ENCODE data around the gene GCK. TPM values are rescaled to one million over a fixed set of nuclear protein-coding genes. Genes with fewer than 3 reads are reported as not detected.
"Not testable (repeated sequence)": the region's sequence is repeated elsewhere in the genome, so short reads cannot be mapped to it uniquely, and the experiment has no call there.

The GCK gene
- total RNA-seq, 1 donor = 0.43 TPM

- H3K4me3 ChIP-seq (ENCODE audit: low read depth, low read length) = no peak overlapping the region
- TF ChIP-seq, protein P1, sequence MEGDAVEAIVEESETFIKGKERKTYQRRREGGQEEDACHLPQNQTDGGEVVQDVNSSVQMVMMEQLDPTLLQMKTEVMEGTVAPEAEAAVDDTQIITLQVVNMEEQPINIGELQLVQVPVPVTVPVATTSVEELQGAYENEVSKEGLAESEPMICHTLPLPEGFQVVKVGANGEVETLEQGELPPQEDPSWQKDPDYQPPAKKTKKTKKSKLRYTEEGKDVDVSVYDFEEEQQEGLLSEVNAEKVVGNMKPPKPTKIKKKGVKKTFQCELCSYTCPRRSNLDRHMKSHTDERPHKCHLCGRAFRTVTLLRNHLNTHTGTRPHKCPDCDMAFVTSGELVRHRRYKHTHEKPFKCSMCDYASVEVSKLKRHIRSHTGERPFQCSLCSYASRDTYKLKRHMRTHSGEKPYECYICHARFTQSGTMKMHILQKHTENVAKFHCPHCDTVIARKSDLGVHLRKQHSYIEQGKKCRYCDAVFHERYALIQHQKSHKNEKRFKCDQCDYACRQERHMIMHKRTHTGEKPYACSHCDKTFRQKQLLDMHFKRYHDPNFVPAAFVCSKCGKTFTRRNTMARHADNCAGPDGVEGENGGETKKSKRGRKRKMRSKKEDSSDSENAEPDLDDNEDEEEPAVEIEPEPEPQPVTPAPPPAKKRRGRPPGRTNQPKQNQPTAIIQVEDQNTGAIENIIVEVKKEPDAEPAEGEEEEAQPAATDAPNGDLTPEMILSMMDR (IDR thresholded peaks at IDR 0.05; ENCODE audit: insufficient read depth, low read depth, low read length) = no peak
- no peak for DNase-seq (ENCODE audit: low read depth)
These were observed 18.8 kb upstream of the GCK start for GRCh38 chr7:44208085-44208484.

DNA sequence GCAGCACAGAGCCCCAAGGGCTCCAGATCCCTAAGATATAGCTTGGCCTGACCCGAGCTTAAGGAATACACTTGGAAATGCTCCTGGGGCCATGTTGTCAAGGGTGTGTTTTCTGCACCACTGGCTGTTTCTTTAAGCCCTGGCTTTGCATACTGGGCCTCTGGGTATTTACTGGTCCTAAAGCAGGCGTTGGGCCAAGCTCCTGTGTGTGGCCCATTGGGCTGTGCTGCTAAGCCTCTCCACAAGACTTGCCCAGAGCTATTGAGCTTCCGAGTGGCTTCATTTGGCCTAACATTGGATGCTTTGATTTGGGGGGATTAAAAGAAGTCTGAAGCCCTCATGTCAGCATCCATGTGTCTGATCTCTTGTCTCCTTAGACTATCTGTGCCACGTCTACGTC, 16.8 kb upstream of the GCK start:
- no peak overlapping the region for H3K4me3 ChIP-seq (ENCODE audit: low read depth, low read length)
- TF ChIP-seq, protein P1 (IDR thresholded peaks at IDR 0.05; ENCODE audit: insufficient read depth, low read depth, low read length) = no peak
- no peak for DNase-seq (ENCODE audit: low read depth)

- peak overlapping the region; percentile 97 for H3K4me3 ChIP-seq (ENCODE audit: low read depth, low read length)
- TF ChIP-seq, protein P1 (IDR thresholded peaks at IDR 0.05; ENCODE audit: insufficient read depth, low read depth, low read length) = no peak
- peak; percentile 39 for DNase-seq (ENCODE audit: low read depth)
These were observed 12.6 kb upstream of the GCK start for GRCh38 chr7:44201813-44202212.

- DNase-seq (ENCODE audit: low read depth) = peak; percentile 94
- peak within 1 kb of the TSS; percentile 97 for H3K4me3 ChIP-seq (ENCODE audit: low read depth, low read length)
- TF ChIP-seq, protein P1 (IDR thresholded peaks at IDR 0.05; ENCODE audit: insufficient read depth, low read depth, low read length) = peak; percentile 64
These were observed 11.6 kb upstream of the GCK start, which contains the start of gene YKT6 for GRCh38 chr7:44200699-44201461. YKT6 (plus strand) TSS chr7:44200978; CDS start chr7:44201136, 158 bp downstream.

- H3K4me3 ChIP-seq (ENCODE audit: low read depth, low read length); DNase-seq (ENCODE audit: low read depth): not testable (repeated sequence)
These were observed 10.9 kb upstream of the GCK start for GRCh38 chr7:44200163-44200562.

GRCh38 chr7:44197474-44197873, 8.2 kb upstream of the GCK start:
- TF ChIP-seq, protein P1 (IDR thresholded peaks at IDR 0.05; ENCODE audit: insufficient read depth, low read depth, low read length) = no peak
- H3K4me3 ChIP-seq (ENCODE audit: low read depth, low read length) = no peak overlapping the region
- no peak for DNase-seq (ENCODE audit: low read depth)

DNA sequence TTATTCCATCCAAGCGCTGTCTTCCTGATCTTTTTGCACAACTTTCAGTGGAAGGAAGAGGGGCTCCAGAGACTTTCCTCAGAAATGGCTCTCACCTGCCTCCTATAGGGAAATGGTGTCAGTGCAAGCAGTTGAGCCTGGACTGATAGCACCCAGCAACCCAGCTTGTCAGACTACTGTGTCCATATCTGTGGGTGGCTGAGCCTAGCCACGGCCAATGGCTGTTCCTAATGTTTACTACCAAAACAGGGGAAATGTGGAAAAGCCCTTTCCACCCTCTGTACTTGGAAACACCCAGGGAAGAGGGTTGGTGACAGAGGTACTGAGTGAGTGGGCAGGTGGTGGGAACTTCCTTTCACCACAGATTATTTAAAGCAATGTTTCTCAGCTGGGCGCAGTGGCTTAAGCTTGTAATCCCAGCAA, 7.2 kb upstream of the GCK start:
- TF ChIP-seq, protein P1 (IDR thresholded peaks at IDR 0.05; ENCODE audit: insufficient read depth, low read depth, low read length) = peak; percentile 93
- peak; percentile 62 for DNase-seq (ENCODE audit: low read depth)
- H3K4me3 ChIP-seq (ENCODE audit: low read depth, low read length) = no peak overlapping the region

All from fibroblast of villous mesenchyme (primary cell).